GM23338 (cell line): ENCODE results near the gene OCA2. TPM values are rescaled to one million over a fixed set of nuclear protein-coding genes. Genes with fewer than 3 reads are reported as not detected.

Experiments
- ATAC-seq: fragments of 200-7000 bp; cut with Tn5 transposase; 3 replicates; pipeline ENCODE4 v1.9.1; 2020
- DNase-seq: peaks from one replicate; pipeline ENCODE4 v3.0.0-alpha.2; 2015; ENCODE audit warnings: low spot score
- H2AFZ ChIP-seq: fragments of 200-600 bp; sonication (generic); 2 replicates; pipeline ENCODE4 v1.8.0; 2016; ENCODE audit warnings: antibody characterized with exemption, mild to moderate bottlenecking, moderate library complexity
- H3F3A ChIP-seq: fragments of 200-600 bp; sonication (generic); replicated peaks from 2 replicates; pipeline ENCODE4 v1.8.0; 2017; ENCODE audit warnings: antibody characterized with exemption, mixed run types, low read depth
- H3K27ac ChIP-seq: fragments of 200-600 bp; sonication (generic); 2 replicates; pipeline ENCODE4 v1.6.1; 2016; ENCODE audit warnings: low read depth
- H3K27me3 ChIP-seq: fragments of 200-600 bp; sonication (generic); 2 replicates; pipeline ENCODE4 v1.8.0; 2016; ENCODE audit warnings: mild to moderate bottlenecking, mixed run types, moderate library complexity; ENCODE audit not compliant: insufficient read depth
- H3K36me3 ChIP-seq: fragments of 200-600 bp; sonication (generic); 2 replicates; pipeline ENCODE4 v1.8.0; 2016; ENCODE audit warnings: mild to moderate bottlenecking; ENCODE audit not compliant: insufficient read depth
- H3K4me1 ChIP-seq: fragments of 200-600 bp; sonication (generic); 2 replicates; pipeline ENCODE4 v1.8.0; 2016; ENCODE audit warnings: mild to moderate bottlenecking, moderate library complexity; ENCODE audit not compliant: insufficient read depth
- H3K4me2 ChIP-seq: fragments of 200-600 bp; sonication (generic); 2 replicates; pipeline ENCODE4 v1.7.1; 2017; ENCODE audit warnings: mixed run types
- H3K4me3 ChIP-seq: fragments of 200-600 bp; sonication (generic); 2 replicates; pipeline ENCODE4 v1.6.1; 2016; ENCODE audit warnings: mixed run types
- H3K79me2 ChIP-seq: fragments of 200-600 bp; sonication (generic); replicated peaks from 2 replicates; pipeline ENCODE4 v1.8.0; 2017; ENCODE audit warnings: mild to moderate bottlenecking; ENCODE audit not compliant: insufficient read depth
- H3K9me2 ChIP-seq: fragments of 200-600 bp; sonication (generic); 2 replicates; pipeline ENCODE4 v1.8.0; 2017; ENCODE audit not compliant: insufficient read depth
- H4K20me1 ChIP-seq: fragments of 200-600 bp; sonication (generic); replicated peaks from 2 replicates; pipeline ENCODE4 v1.8.0; 2017; ENCODE audit warnings: mild to moderate bottlenecking; ENCODE audit not compliant: insufficient read depth
- H3K27ac Mint-ChIP-seq: 2 replicates; pipeline ENCODE4 v1.8.0; 2020; ENCODE audit warnings: inconsistent platforms, mild to moderate bottlenecking, moderate library complexity, mixed read lengths
- H3K27me3 Mint-ChIP-seq: 3 replicates; pipeline ENCODE4 v1.8.0; 2022; ENCODE audit warnings: low read depth, mild to moderate bottlenecking, moderate library complexity, mixed read lengths, inconsistent platforms; ENCODE audit not compliant: insufficient read depth, poor library complexity
- H3K36me3 Mint-ChIP-seq: 3 replicates; pipeline ENCODE4 v1.8.0; 2021; ENCODE audit warnings: low read depth, mild to moderate bottlenecking, inconsistent platforms, moderate library complexity, mixed read lengths
- H3K4me1 Mint-ChIP-seq: 3 replicates; pipeline ENCODE4 v1.8.0; 2020; ENCODE audit warnings: mild to moderate bottlenecking, inconsistent platforms, mixed read lengths
- H3K4me3 Mint-ChIP-seq: 3 replicates; pipeline ENCODE4 v1.8.0; 2021; ENCODE audit warnings: moderate library complexity, mild to moderate bottlenecking, inconsistent platforms, mixed read lengths
- H3K9me3 Mint-ChIP-seq: 3 replicates; pipeline ENCODE4 v1.8.0; 2020; ENCODE audit warnings: moderate library complexity, mild to moderate bottlenecking, inconsistent platforms, mixed read lengths
- CREB1 ChIP-seq: fragments of 250-450 bp; sonication (Bioruptor Pico); IDR thresholded peaks from 2 replicates; pipeline ENCODE4 v1.5.0; 2020; ENCODE audit warnings: low read depth, mild to moderate bottlenecking, moderate library complexity
- EZH2 ChIP-seq: fragments of 200-600 bp; sonication (generic); IDR thresholded peaks from one replicate; pipeline ENCODE4 v1.8.0; 2017; ENCODE audit warnings: antibody characterized with exemption, mild to moderate bottlenecking, low read depth; ENCODE audit not compliant: unreplicated experiment
- ZNF114 ChIP-seq: fragments of 250-450 bp; sonication (Bioruptor Pico); IDR thresholded peaks from 2 replicates; pipeline ENCODE4 v1.5.0; 2020; ENCODE audit warnings: mild to moderate bottlenecking, moderate library complexity
- ZNF462 ChIP-seq: fragments of 250-450 bp; sonication (Bioruptor Pico); IDR thresholded peaks from 2 replicates; pipeline ENCODE4 v1.5.0; 2020; ENCODE audit warnings: mild to moderate bottlenecking, moderate library complexity
- polyA plus RNA-seq: library from polyadenylated mRNA; unstranded; fragments of >200 nt; fragmentation: Nextera tagmentation; extraction: Ambion mirVana; gene quantifications from 2 replicates; pipeline ENCODE4 v1.2.1, GENCODE V29; 2016
- total RNA-seq: library from RNA; depleted of rRNA; stranded (reverse); fragments of >200 nt; shearing (Covaris generic); gene quantifications from 2 replicates; pipeline ENCODE4 v1.2.3, GENCODE V29; 2014
- TF ChIP-seq, protein P1 (sequence below), 2 experiments: fragments of 200-600 bp in 1 of 2; sonication (generic) in 1 of 2; conservative IDR thresholded peaks; 2 replicates each; pipeline versions ENCODE4 v1.5.1 to v1.6.1; 2016 to 2017; ENCODE audit warnings: antibody characterized with exemption in 2 of 2, low read depth in 2 of 2, mild to moderate bottlenecking in 2 of 2, moderate library complexity in 1 of 2

OCA2 gene
- total and polyA plus RNA-seq, 2 experiments from 2014 or later: 0.40 to 0.69 TPM

DNA sequence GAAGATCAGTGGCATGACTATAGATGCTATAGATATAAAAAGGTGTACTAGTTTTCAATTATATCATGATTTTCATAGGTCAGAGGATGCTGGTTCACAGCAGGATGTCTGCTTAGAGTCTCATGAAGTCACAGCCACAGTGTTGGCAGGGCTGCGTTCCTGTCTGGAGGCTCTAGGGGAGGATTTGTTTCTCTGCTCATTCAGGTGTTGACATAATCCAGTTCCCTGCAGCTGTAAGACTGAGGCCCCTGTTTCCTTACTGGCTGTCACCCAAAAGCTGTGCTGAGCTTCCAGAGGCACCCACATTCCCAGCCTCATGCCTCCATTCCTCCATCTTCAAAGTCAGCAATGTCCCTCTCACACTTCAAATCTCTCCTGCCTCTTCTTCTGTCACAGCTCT is 170.7 kb downstream of the OCA2 start (continued):
- no peak for TF ChIP-seq ZNF462
- no peak for TF ChIP-seq CREB1 (CRISPR knock-in tag)
- TF ChIP-seq, protein P1, sequence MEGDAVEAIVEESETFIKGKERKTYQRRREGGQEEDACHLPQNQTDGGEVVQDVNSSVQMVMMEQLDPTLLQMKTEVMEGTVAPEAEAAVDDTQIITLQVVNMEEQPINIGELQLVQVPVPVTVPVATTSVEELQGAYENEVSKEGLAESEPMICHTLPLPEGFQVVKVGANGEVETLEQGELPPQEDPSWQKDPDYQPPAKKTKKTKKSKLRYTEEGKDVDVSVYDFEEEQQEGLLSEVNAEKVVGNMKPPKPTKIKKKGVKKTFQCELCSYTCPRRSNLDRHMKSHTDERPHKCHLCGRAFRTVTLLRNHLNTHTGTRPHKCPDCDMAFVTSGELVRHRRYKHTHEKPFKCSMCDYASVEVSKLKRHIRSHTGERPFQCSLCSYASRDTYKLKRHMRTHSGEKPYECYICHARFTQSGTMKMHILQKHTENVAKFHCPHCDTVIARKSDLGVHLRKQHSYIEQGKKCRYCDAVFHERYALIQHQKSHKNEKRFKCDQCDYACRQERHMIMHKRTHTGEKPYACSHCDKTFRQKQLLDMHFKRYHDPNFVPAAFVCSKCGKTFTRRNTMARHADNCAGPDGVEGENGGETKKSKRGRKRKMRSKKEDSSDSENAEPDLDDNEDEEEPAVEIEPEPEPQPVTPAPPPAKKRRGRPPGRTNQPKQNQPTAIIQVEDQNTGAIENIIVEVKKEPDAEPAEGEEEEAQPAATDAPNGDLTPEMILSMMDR (conservative IDR thresholded peaks at IDR 0.05; ENCODE audit: low read depth in 2 of 2): no peak
- TF ChIP-seq ZNF114 (CRISPR knock-in tag): no peak

GRCh38 chr15:27912283-27912682 is 186.8 kb downstream of the OCA2 start:
- H2AFZ ChIP-seq: no peak overlapping the region
- Mint-ChIP-seq H3K4me1 (no peaks in the 10 kb centered on the region), H3K27ac (no peak overlapping the region), H3K27me3 (no peaks in the 10 kb centered on the region), H3K9me3 (no peaks in the 10 kb centered on the region; the same call in 1 of the 3 replicates), H3K36me3 (no peaks in the 10 kb centered on the region), H3K4me3 (no peak overlapping the region)
- TF ChIP-seq EZH2: no peak
- TF ChIP-seq, protein P1 (conservative IDR thresholded peaks at IDR 0.05; ENCODE audit: low read depth in 2 of 2): peak in 1 of 2 experiments; percentile 39; a peak in 2 of 4 replicates
- ATAC-seq: no peak
- H3K4me3 ChIP-seq: no peak overlapping the region
- no peaks in the 10 kb centered on the region for H3K36me3 ChIP-seq
- H3K79me2 ChIP-seq: no peaks in the 10 kb centered on the region
- DNase-seq: no peak
- H3K4me1 ChIP-seq: no peaks in the 10 kb centered on the region
- H3K27me3 ChIP-seq: no peaks in the 10 kb centered on the region
- no peaks in the 10 kb centered on the region for H4K20me1 ChIP-seq
- H3K9me2 ChIP-seq: no peaks in the 10 kb centered on the region
- no peaks in the 10 kb centered on the region for H3F3A ChIP-seq
- no peak overlapping the region for H3K27ac ChIP-seq
- no peak overlapping the region for H3K4me2 ChIP-seq
